Gastrocnemius medialis (tissue), 4 donors: ENCODE data around the gene DYNLRB1. TPM values are rescaled to one million over a fixed set of nuclear protein-coding genes. Genes with fewer than 3 reads are reported as not detected.
A peak's percentile ranks its signal among the peaks of the same experiment; 100 is the strongest.

Experiments
- ATAC-seq, 2 donors: fragments of 150-250 bp; one replicate each; pipeline ENCODE4 v1.9.1; 2016
- DNase-seq, 2 donors: peaks; one replicate each; pipeline ENCODE4 v3.0.0-alpha.2; 2019
- H3K27ac ChIP-seq, 4 donors: fragments of 200-600 bp; sonication (generic); 1 replicate in 1 of 4; 2 replicates in 3 of 4; pipeline ENCODE4 v1.5.1; 2016 to 2018; ENCODE audit warnings: mild to moderate bottlenecking in 2 of 4, moderate library complexity in 1 of 4
- H3K27me3 ChIP-seq, 3 donors: fragments of 200-600 bp; sonication (generic) in 2 of 3; 1 replicate in 1 of 3; 2 replicates in 2 of 3; pipeline versions ENCODE4 v1.5.1 to v1.6.0; 2016 to 2019; ENCODE audit warnings: mild to moderate bottlenecking in 1 of 3, moderate library complexity in 1 of 3
- H3K36me3 ChIP-seq, 2 donors: fragments of 200-600 bp; sonication (generic) in 1 of 2; one replicate each; pipeline ENCODE4 v1.5.1; 2017 to 2018
- H3K4me1 ChIP-seq, 2 donors: fragments of 200-600 bp; sonication (generic) in 1 of 2; one replicate each; pipeline ENCODE4 v1.5.1; 2016 to 2017; ENCODE audit warnings: mild to moderate bottlenecking in 2 of 2
- H3K4me3 ChIP-seq, 4 donors: fragments of 200-600 bp; sonication (generic) in 3 of 4; 1 replicate in 1 of 4; 2 replicates in 3 of 4; pipeline ENCODE4 v1.5.1; 2016 to 2019; ENCODE audit warnings: mild to moderate bottlenecking in 2 of 4
- H3K9me3 ChIP-seq, 3 donors: fragments of 200-600 bp; sonication (generic) in 2 of 3; 1 replicate in 1 of 3; 2 replicates in 2 of 3; pipeline ENCODE4 v1.5.1; 2016 to 2019
- POLR2A ChIP-seq, 2 donors: fragments of 450-650 bp; IDR thresholded peaks; one replicate each; pipeline ENCODE4 v1.6.1; 2017; ENCODE audit warnings: antibody characterized with exemption in 2 of 2, mild to moderate bottlenecking in 2 of 2, moderate library complexity in 2 of 2
- in situ Hi-C, 4 donors: fragments of 200-750 bp; cut with MboI; loops; one replicate each; pipeline versions ENCODE4 v1.15.0 to v1.8.0; 2017; ENCODE audit warnings: low sequenced_read_pairs in 4 of 4
- intact Hi-C: fragments of 100-400 bp; cut with DNase I; formaldehyde crosslinking; loops from one replicate; pipeline ENCODE4 v1.15.1; 2023; ENCODE audit warnings: low total_unique reads
- total RNA-seq, 4 donors: library from RNA; depleted of rRNA; stranded (reverse); fragments of >200 nt; gene quantifications; one replicate each; pipeline versions ENCODE4 v1.1.0 to v1.2.3, GENCODE V29; 2016
- TF ChIP-seq, protein P1 (sequence below), 5 experiments: fragments of 450-650 bp in 3 of 5; fragments of 200-600 bp in 2 of 5; sonication (generic) in 2 of 5; IDR thresholded peaks in 4 of 5; conservative IDR thresholded peaks in 1 of 5; 1 replicate in 4 of 5; 2 replicates in 1 of 5; pipeline ENCODE4 v1.5.1; 2016 to 2019; ENCODE audit warnings: antibody characterized with exemption in 5 of 5, mild to moderate bottlenecking in 3 of 5, moderate library complexity in 3 of 5

Gene DYNLRB1
- total RNA-seq, 4 donors from 2014 or later = 115 to 216 (median 142) TPM

- intact Hi-C loops = no loop called here
- DNase-seq = no peak
- no peak overlapping the region for H3K27ac ChIP-seq
- TF ChIP-seq, protein P1, sequence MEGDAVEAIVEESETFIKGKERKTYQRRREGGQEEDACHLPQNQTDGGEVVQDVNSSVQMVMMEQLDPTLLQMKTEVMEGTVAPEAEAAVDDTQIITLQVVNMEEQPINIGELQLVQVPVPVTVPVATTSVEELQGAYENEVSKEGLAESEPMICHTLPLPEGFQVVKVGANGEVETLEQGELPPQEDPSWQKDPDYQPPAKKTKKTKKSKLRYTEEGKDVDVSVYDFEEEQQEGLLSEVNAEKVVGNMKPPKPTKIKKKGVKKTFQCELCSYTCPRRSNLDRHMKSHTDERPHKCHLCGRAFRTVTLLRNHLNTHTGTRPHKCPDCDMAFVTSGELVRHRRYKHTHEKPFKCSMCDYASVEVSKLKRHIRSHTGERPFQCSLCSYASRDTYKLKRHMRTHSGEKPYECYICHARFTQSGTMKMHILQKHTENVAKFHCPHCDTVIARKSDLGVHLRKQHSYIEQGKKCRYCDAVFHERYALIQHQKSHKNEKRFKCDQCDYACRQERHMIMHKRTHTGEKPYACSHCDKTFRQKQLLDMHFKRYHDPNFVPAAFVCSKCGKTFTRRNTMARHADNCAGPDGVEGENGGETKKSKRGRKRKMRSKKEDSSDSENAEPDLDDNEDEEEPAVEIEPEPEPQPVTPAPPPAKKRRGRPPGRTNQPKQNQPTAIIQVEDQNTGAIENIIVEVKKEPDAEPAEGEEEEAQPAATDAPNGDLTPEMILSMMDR (IDR thresholded peaks at IDR 0.05 in 4 of 5, conservative IDR thresholded peaks at IDR 0.05 in 1 of 5) = no peak
- TF ChIP-seq POLR2A (IDR thresholded peaks at IDR 0.05) = no peak
- peaks cover 0 to 34% of the 10 kb centered on the region in 2 donors for H3K36me3 ChIP-seq
- H3K4me3 ChIP-seq = no peak overlapping the region
- peaks cover 16 to 20% of the 10 kb centered on the region in 2 donors for H3K4me1 ChIP-seq
- no peak for ATAC-seq
- H3K9me3 ChIP-seq = no peaks in the 10 kb centered on the region
- no peaks in the 10 kb centered on the region for H3K27me3 ChIP-seq
- in situ Hi-C loops = loop anchor here (10.0 to 25.0 kb wide), 2 partner anchors 187 to 199 kb away; no protein-coding TSS in a partner anchor
Observed at GRCh38 chr20:34575756-34576155, 59.5 kb downstream of the DYNLRB1 start.

DNA sequence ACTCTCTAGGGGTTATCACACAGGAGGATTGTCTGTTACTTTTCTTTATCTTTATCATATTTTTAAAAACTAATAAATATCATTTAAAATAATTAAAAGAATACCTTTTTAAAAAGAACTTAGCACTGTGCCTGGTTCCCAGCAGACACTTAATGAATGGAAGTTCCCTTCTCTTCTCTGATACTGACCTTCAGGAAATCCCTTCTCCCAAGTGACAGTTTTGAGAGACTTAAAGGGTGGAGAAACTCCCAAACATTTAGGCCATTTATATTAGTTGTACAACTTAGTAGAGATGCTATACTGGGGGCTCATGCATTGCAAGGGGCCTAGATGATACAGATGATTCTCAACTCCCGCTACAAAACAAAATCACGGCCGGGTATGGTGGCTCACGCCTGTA lies 60.8 kb downstream of the DYNLRB1 start:
- peaks cover 20 to 21% of the 10 kb centered on the region in 2 donors for H3K4me1 ChIP-seq
- intact Hi-C loops (no loop called here), in situ Hi-C loops (loop anchor here (10.0 to 25.0 kb wide), 2 partner anchors 185 to 198 kb away; no protein-coding TSS in a partner anchor)
- TF ChIP-seq, protein P1 (IDR thresholded peaks at IDR 0.05 in 4 of 5, conservative IDR thresholded peaks at IDR 0.05 in 1 of 5) = no peak
- TF ChIP-seq POLR2A (IDR thresholded peaks at IDR 0.05) = no peak
- no peak overlapping the region for H3K27ac ChIP-seq
- DNase-seq = no peak
- H3K36me3 ChIP-seq = peaks cover 0 to 26% of the 10 kb centered on the region in 2 donors
- H3K27me3 ChIP-seq = no peaks in the 10 kb centered on the region
- ATAC-seq = no peak
- no peak overlapping the region for H3K4me3 ChIP-seq
- no peaks in the 10 kb centered on the region for H3K9me3 ChIP-seq

DNA sequence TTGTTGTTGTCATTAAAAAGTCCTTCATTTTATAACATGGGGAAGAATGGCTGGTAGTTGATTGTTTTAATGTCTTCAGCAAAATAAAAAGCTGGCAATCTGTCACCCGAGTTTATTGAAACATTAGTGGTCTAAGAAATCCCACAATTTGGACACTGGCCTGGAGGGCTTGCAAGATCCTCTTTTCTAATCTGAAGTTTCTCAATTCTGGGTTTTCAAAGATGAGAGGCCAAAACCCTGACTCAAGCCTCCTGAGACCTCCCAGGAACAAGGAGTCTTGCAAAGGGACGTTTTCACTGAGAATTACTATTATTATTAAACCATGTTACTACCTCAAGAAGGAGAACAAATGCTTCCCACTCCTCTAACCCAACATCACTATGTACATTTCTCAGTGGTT lies 61.8 kb downstream of the DYNLRB1 start:
- DNase-seq = peak in 1 of 2 donors; percentile 43
- Histone ChIP-seq H3K27me3 (no peaks in the 10 kb centered on the region), H3K9me3 (no peaks in the 10 kb centered on the region), H3K36me3 (peaks cover 0 to 17% of the 10 kb centered on the region in 2 donors), H3K4me1 (peaks cover 22 to 25% of the 10 kb centered on the region in 2 donors), H3K4me3 (no peak overlapping the region), H3K27ac (peak overlapping the region; percentile 60 to 76 (median 64))
- no peak for TF ChIP-seq POLR2A (IDR thresholded peaks at IDR 0.05)
- TF ChIP-seq, protein P1 (IDR thresholded peaks at IDR 0.05 in 4 of 5, conservative IDR thresholded peaks at IDR 0.05 in 1 of 5) = no peak
- ATAC-seq = peak; percentile 12 to 32
- intact Hi-C loops = no loop called here
- in situ Hi-C loops = loop anchor here (10.0 to 25.0 kb wide), 2 partner anchors 184 to 197 kb away; no protein-coding TSS in a partner anchor

DNA sequence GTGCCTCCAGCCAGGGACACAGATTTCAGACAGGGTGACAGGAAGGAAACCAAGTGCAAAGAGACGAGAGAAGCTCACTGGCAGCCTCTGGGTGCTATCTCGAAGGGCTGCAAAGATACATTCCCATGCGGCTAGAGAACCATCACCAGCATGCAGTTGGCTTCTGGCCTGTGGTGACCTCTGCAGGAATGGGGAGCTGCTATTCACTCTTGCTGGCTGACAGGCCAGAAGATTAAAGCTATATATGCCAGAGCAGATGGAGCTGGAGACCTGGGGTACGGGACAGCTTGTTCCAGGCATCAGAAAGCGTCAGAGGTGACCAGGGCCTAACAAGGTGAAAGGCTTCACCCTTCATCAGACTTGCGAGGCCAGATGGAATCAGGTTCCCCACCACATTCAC lies 62.3 kb downstream of the DYNLRB1 start:
- in situ Hi-C loops (loop anchor here (10.0 to 25.0 kb wide), 2 partner anchors 184 to 196 kb away; no protein-coding TSS in a partner anchor), intact Hi-C loops (no loop called here)
- peak overlapping the region; percentile 60 to 76 (median 64) for H3K27ac ChIP-seq
- TF ChIP-seq, protein P1 (IDR thresholded peaks at IDR 0.05 in 4 of 5, conservative IDR thresholded peaks at IDR 0.05 in 1 of 5) = no peak
- TF ChIP-seq POLR2A (IDR thresholded peaks at IDR 0.05) = no peak
- ATAC-seq (peak in 1 of 2 donors; percentile 32), DNase-seq (peak in 1 of 2 donors; percentile 32)
- H3K27me3 ChIP-seq = no peaks in the 10 kb centered on the region
- peaks cover 0 to 13% of the 10 kb centered on the region in 2 donors for H3K36me3 ChIP-seq
- H3K9me3 ChIP-seq = no peaks in the 10 kb centered on the region
- peaks cover 24 to 30% of the 10 kb centered on the region in 2 donors for H3K4me1 ChIP-seq
- H3K4me3 ChIP-seq = no peak overlapping the region
